Measurements from ENCODE around the gene BIVM.
"Not testable (repeated sequence)": the region's sequence is repeated elsewhere in the genome, so short reads cannot be mapped to it uniquely, and the experiment has no call there.

The BIVM gene, protein sequence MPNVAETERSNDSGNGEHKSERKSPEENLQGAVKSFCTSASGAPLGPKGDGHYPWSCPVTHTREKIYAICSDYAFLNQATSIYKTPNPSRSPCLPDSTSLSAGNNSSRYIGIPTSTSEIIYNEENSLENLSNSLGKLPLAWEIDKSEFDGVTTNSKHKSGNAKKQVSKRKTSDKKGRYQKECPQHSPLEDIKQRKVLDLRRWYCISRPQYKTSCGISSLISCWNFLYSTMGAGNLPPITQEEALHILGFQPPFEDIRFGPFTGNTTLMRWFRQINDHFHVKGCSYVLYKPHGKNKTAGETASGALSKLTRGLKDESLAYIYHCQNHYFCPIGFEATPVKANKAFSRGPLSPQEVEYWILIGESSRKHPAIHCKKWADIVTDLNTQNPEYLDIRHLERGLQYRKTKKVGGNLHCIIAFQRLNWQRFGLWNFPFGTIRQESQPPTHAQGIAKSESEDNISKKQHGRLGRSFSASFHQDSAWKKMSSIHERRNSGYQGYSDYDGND

GRCh38 chr13:102798581-102799425 is at the start of gene BIVM, which contains the start of gene POGLUT2:
TSS of gene BIVM (plus strand) at chr13:102799119. CDS start at chr13:102807268, 8,149 bp downstream.
TSS of gene POGLUT2 (minus strand) at chr13:102798976. CDS start at chr13:102798670, 306 bp downstream.
- DNase-seq (ENCODE audit: low read depth in 2 of 2) = peak; percentile 75 to 83

GRCh38 chr13:102751886-102752285 is 47.0 kb upstream of the BIVM start:
- DNase-seq (ENCODE audit: low read depth in 2 of 2) = no peak

- DNase-seq (ENCODE audit: low read depth in 2 of 2) = no peak
These were observed 41.9 kb upstream of the BIVM start for GRCh38 chr13:102757006-102757405.

GRCh38 chr13:102758842-102759241 is 40.1 kb upstream of the BIVM start:
- DNase-seq (ENCODE audit: low read depth in 2 of 2) = no peak

- no peak for DNase-seq (ENCODE audit: low read depth in 2 of 2)
These were observed 37.8 kb upstream of the BIVM start for GRCh38 chr13:102761071-102761470.

- no peak for DNase-seq (ENCODE audit: low read depth in 2 of 2)
These were observed 35.2 kb upstream of the BIVM start for GRCh38 chr13:102763741-102764140.

DNA sequence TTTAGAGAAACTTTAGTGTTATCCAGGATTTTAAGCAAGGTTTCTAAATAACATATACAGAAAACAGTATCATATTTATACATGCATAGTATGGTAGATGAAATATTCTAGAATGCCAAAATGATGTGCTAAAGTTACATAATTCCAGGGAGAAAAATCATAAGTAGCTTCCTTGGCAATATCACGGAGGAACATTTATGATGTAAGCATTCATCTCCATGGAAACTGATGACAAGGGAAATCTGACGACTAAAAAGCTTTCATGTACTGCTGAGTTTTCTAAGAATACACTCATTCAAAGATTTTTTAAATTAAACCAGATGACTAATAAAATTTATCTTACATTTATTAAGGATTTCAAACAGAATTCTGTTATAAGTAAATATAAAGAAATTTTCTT is 30.0 kb upstream of the BIVM start:
- no peak for DNase-seq (ENCODE audit: low read depth in 2 of 2)

DNA sequence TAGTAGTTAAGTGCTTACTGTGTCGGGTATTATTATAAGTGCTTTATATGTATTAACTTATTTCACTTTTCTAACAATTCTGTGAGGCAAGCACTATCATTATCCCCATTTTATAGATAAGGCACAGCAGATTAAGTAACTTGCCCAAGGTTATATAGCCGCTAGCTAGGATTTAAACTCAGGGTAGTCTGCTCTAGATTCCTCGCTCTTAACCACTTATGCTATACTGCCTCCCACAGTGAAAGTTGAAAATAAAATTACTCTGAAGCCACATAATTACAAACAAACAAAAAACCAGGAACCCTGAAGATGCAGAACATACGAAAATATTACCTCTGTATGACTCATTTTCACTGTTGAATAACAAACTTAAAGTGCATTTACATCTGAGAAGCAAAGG is 29.2 kb upstream of the BIVM start:
- DNase-seq (ENCODE audit: low read depth in 2 of 2) = no peak

DNA sequence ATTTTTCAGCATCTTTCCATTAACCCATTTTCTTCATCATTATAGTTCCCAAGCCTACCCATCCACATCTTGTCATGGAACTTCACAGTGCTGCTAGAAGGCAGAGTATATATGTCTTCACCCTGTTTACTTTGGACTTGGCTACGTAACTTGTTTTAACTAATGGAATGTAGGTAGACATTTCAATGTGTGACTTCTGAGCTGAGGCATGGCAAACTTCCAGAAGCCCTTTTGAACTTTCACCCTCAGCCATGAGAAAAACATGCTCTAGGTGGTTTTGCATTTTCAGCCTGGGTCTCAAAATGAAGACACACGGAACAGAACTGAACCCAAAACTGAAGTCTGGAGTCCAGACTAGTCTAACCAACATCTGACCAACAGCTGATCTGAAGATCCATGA is 28.5 kb upstream of the BIVM start:
- no peak for DNase-seq (ENCODE audit: low read depth in 2 of 2)

DNA sequence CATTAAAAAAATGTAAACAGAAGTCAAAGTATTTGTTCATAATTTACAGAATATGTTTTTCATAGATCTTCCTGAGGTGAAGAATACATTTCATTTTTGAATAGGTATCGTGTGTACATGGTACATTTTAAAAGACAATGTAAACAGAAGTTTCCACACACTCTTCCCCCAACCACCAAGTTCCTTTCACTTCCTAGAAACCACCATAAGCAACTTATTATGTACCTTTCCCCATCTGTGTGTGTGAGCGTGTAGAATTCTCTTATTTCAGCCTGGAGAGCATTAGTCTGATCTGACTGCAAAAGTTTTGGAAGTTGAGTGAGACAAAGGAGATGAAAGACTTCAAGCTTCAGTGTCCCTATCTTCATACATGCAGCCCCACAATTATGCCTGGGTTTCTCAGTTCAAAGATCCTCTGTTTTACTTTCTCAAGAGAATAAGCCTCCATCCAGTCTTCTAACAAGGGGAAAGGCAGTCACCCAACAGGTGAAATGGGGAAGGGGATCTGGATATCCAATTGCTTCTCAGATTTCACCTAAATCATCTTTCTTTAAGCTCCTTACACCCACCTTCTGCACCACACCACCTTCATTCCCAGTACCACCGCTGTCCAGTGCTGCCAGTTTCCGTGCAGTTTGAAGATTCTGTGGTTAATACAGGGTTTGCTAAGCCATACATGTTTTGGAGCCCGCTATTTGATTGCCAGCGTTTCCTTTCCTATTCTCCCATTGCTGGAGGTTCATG is 27.4 kb upstream of the BIVM start:
- DNase-seq (ENCODE audit: low read depth in 2 of 2) = no peak

- DNase-seq (ENCODE audit: low read depth in 2 of 2) = no peak
These were observed 26.9 kb upstream of the BIVM start for GRCh38 chr13:102772042-102772425.

GRCh38 chr13:102773441-102774213 is 25.3 kb upstream of the BIVM start, which contains the start of gene TEX30:
TSS of gene TEX30 (minus strand) at chr13:102773786. CDS start at chr13:102770026, 3,760 bp downstream.
- DNase-seq (ENCODE audit: low read depth in 2 of 2) = peak; percentile 76 to 82

- no peak for DNase-seq (ENCODE audit: low read depth in 2 of 2)
These were observed 24.7 kb upstream of the BIVM start for GRCh38 chr13:102774214-102774568.

DNA sequence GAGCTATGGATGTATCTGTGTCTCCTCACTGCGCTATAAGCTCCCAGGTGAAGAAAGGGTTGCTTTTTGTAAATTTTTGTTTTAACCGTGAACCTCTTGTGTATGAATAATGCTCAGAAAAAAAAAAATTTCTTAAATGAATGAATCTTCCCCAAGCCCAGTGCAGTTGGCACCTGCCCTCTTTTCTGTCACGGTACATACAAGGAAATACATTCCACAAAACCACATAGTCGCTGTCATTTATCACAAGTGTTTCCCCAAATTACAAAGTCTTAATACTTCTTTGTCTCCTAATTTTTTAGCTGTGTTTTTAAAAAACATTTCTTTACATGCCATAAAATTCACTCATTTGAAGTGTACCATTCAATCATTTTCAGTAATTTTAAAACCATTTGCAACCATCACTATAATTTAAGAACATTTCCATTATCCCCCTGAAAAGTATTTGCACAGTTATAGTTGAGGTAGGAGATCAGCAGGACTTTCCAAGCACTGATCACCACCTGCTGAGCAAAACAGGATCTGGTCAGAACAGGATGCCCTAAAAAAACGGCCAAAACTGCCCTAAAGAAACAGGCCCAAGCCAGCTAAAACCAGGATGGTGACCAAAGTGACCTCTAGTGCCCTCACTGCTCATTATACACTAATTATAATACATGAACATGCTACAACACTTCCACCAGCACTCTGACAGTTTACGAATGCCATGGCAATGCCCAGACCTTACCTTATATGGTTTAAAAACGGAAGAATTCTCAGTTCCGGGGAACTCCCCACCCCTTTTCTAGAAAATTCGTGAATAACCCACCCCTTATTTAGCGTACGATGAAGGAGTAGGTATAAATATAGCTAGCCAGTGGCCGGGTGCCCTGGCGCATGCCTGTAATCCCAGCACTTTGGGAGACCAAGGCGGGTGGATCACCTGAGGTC is 24.1 kb upstream of the BIVM start:
- no peak for DNase-seq (ENCODE audit: low read depth in 2 of 2)

DNA sequence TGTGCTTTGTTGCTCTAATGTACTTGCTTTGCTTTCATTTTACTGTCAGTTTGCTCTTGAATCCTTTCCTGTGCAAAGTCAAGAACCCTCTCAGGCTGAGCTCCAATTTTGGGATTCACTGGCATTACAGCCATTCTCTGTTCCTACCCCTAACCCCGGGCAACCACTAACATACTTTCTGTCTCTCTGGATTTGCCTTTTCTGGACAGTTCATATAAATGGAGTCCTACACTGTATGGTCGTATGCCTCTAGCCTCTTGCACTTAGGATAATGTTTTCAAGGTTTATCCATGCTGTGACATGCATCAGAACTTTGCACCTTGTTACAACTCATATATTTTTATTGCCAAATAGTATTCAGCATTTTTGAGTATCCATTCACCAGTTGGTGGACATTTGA is 22.6 kb upstream of the BIVM start:
- no peak for DNase-seq (ENCODE audit: low read depth in 2 of 2)

- no peak for DNase-seq (ENCODE audit: low read depth in 2 of 2)
These were observed 21.2 kb upstream of the BIVM start for GRCh38 chr13:102777736-102778135.

DNA sequence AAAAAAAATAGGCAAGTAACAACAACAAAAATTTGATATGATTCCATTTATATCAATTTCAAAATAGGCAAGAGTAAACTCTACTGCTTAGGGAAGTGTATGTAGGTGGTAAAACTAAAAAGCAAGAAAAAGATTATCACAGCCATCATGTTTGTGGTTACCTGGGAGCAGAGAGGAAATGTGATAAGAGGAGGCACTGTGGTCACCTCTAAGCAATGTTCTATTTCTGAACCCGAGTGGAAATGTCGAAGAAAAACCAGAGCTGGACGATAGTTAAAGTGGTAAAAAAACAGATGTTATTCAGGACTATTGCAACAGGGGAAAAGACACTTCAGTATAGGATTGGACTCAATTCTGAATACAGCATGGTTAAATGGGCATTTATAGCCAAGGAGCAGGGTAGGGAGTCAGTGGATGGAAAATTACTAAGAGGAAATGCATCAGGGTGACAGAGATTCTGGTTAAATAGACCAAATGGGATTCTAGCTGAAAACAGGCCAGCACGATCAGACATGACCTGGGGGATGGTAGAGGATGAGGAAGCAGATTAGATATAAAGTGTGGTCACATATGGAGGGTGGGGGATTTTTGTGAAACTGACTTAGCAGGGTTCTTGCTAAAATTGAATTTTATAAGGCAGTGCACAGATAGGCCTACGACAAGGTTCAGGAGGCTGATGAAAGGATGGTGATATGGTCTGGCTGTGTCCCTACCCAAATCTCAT is 19.3 kb upstream of the BIVM start:
- DNase-seq (ENCODE audit: low read depth in 2 of 2) = peak in 1 of 2 donors; percentile 30

- not testable (repeated sequence) for DNase-seq (ENCODE audit: low read depth in 2 of 2)
These were observed 18.3 kb upstream of the BIVM start for GRCh38 chr13:102780656-102781055.

GRCh38 chr13:102781591-102781990 is 17.3 kb upstream of the BIVM start:
- DNase-seq (ENCODE audit: low read depth in 2 of 2) = no peak
